Measurements from ENCODE around the gene TMEM59. TPM values are rescaled to one million over a fixed set of nuclear protein-coding genes. Genes with fewer than 3 reads are reported as not detected.
"Not testable (repeated sequence)": the region's sequence is repeated elsewhere in the genome, so short reads cannot be mapped to it uniquely, and the experiment has no call there.

Gene TMEM59, protein sequence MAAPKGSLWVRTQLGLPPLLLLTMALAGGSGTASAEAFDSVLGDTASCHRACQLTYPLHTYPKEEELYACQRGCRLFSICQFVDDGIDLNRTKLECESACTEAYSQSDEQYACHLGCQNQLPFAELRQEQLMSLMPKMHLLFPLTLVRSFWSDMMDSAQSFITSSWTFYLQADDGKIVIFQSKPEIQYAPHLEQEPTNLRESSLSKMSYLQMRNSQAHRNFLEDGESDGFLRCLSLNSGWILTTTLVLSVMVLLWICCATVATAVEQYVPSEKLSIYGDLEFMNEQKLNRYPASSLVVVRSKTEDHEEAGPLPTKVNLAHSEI
- total RNA-seq (2014; rRNA removed; shearing (Covaris generic)) = 127 and 136 TPM in 2 replicates

DNA sequence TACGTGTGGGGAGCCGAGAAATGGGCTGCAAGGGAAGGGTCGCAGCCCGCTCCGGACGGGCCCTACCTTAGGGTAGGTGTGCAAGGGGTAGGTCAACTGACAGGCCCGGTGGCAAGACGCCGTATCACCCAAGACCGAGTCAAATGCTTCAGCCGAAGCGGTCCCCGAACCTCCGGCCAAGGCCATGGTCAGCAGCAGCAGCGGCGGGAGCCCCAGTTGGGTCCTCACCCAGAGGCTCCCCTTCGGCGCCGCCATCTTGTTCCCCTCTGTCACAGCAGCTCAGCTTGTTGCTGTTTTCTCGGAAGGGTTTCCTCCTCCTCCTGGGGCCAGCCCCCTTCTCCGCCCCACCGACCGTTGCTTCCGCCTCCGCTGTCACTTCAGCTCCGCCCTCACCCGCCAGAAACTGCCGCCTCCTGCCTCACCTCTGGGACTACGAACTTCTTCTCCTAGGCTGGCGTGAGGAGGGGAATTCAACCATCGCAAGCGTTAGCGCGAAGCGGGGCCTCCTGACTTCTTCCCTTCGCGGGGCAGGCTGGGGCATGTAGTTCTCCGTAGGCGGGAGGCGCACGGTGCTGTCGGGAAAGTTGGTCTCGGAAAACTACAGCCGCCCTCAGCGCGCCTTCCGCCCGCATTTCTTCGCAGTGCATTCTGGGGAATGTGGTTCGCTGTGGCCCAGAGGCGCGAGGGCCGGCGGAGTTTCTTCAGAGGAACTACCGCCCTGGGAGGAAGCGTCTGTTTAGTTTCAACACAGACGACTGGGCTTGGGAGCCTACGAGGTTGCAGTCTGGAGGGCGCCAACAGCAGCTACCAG lies at the start of gene TMEM59, which contains the start of gene TCEANC2:
Gene TMEM59 (minus strand): TSS at position 271 of the 811 bp plus-strand sequence. CDS start 16 bp downstream, at position 255.
Gene TCEANC2 (plus strand): TSS at position 675 of the 811 bp plus-strand sequence. CDS start 815 bp downstream, outside the sequence.
- H3K4me3 ChIP-seq (ENCODE audit: insufficient read depth, low read depth, low read length) = peak within 1 kb of the TSS; percentile 97
- no peaks in the 10 kb centered on the region for H3K36me3 ChIP-seq (replicated peaks; ENCODE audit: control insufficient read depth, insufficient read depth, low read length)
- DNase-seq = peak; percentile 92
- H3K27me3 ChIP-seq (ENCODE audit: control insufficient read depth, insufficient read depth, low read length) = no peaks in the 10 kb centered on the region

GRCh38 chr1:54100500-54100899 lies 47.5 kb upstream of the TMEM59 start:
- H3K4me3 ChIP-seq (ENCODE audit: insufficient read depth, low read depth, low read length) = no peak overlapping the region
- no peaks in the 10 kb centered on the region for H3K36me3 ChIP-seq (replicated peaks; ENCODE audit: control insufficient read depth, insufficient read depth, low read length)
- DNase-seq = no peak
- no peaks in the 10 kb centered on the region for H3K27me3 ChIP-seq (ENCODE audit: control insufficient read depth, insufficient read depth, low read length)

DNA sequence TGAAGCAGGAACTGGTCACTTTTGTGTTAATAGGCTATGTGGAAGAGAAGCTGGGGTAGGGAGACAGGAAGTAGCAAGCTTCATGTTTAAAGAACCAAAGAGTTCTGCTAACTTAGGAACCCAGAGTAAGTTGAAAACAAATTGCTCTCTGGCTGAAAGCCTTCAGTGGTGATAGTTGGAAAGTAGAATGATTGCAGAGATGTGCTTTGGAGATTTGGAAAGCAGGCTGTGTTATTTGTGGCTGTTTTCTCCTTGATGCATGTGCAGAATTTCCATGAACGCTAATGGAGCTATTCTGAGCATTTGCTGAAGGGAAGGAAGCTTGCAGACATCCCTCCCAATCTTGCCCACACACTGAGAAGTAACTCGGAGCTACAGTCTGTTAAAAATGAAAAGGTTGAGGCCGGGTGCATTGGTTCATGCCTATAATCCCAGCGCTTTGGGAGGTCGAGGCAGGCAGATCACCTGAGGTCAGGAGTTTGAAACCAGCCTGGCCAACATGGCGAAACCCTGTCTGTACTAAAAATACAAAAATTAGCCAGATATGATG lies 46.1 kb upstream of the TMEM59 start:
- Histone ChIP-seq H3K27me3 (ENCODE audit: control insufficient read depth, insufficient read depth, low read length) (no peaks in the 10 kb centered on the region), H3K4me3 (ENCODE audit: insufficient read depth, low read depth, low read length) (no peak overlapping the region), H3K36me3 (replicated peaks; ENCODE audit: control insufficient read depth, insufficient read depth, low read length) (no peaks in the 10 kb centered on the region)
- no peak for DNase-seq

GRCh38 chr1:54096877-54097240 lies 43.9 kb upstream of the TMEM59 start:
- Histone ChIP-seq H3K27me3 (ENCODE audit: control insufficient read depth, insufficient read depth, low read length) (no peaks in the 10 kb centered on the region), H3K4me3 (ENCODE audit: insufficient read depth, low read depth, low read length) (no peak overlapping the region), H3K36me3 (replicated peaks; ENCODE audit: control insufficient read depth, insufficient read depth, low read length) (no peaks in the 10 kb centered on the region)
- no peak for DNase-seq

DNA sequence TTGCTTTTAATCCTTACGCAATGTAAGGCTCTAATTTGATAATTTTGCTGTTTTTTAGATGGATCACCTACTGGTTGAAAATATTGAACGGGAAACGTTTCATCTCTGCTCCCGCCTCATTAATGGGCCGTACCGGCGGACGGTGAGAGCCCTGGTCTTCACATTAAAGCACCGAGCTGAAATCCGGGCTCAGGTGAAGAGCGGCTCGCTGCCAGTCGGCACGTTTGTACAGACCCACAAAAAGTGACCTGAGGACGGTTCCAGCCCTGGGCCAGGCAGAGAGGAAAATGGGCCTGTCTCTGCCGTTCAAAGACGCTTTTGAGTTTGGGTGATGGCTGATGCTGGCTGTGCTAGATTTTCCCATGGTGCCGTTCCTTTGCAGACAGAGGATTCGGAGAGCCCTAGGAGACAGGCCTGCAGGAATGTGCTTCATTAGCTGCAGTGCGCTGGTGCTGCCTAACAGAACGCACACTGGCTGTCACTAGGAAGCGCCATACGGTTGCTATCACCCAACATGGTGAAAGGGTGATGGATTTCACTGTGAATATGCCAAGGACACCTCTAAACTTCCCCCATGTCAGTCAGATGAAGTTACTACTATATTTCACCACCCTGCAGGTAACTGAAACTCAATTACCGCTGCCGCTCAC lies 43.3 kb upstream of the TMEM59 start:
- H3K4me3 ChIP-seq (ENCODE audit: insufficient read depth, low read depth, low read length) = no peak overlapping the region
- H3K36me3 ChIP-seq (replicated peaks; ENCODE audit: control insufficient read depth, insufficient read depth, low read length) = no peaks in the 10 kb centered on the region
- H3K27me3 ChIP-seq (ENCODE audit: control insufficient read depth, insufficient read depth, low read length) = no peaks in the 10 kb centered on the region
- DNase-seq = no peak

- H3K36me3 ChIP-seq (replicated peaks; ENCODE audit: control insufficient read depth, insufficient read depth, low read length) = no peaks in the 10 kb centered on the region
- H3K27me3 ChIP-seq (ENCODE audit: control insufficient read depth, insufficient read depth, low read length) = no peaks in the 10 kb centered on the region
- H3K4me3 ChIP-seq (ENCODE audit: insufficient read depth, low read depth, low read length) = no peak overlapping the region
- DNase-seq = no peak
These were observed 42.7 kb upstream of the TMEM59 start for GRCh38 chr1:54095546-54096226.

DNA sequence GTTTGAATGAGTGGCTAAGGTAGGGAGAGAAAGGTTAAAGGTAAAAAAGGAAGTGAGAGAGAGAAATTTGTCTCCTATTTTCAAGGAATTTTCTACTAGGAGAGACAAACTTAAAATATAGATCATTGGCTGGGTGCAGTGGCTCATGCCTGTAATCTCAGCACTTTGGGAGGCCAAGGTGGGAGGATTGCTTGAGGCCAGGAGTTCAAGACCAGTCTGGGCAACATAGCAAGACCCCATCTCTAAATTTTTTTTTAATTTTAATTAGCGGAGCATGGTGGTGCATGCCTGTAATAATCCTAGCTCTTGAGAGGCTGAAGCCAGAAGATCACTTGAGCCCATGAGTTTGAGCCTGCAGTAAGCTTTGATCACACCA lies 41.7 kb upstream of the TMEM59 start:
- not testable (repeated sequence) for DNase-seq; H3K4me3 ChIP-seq (ENCODE audit: insufficient read depth, low read depth, low read length)

DNA sequence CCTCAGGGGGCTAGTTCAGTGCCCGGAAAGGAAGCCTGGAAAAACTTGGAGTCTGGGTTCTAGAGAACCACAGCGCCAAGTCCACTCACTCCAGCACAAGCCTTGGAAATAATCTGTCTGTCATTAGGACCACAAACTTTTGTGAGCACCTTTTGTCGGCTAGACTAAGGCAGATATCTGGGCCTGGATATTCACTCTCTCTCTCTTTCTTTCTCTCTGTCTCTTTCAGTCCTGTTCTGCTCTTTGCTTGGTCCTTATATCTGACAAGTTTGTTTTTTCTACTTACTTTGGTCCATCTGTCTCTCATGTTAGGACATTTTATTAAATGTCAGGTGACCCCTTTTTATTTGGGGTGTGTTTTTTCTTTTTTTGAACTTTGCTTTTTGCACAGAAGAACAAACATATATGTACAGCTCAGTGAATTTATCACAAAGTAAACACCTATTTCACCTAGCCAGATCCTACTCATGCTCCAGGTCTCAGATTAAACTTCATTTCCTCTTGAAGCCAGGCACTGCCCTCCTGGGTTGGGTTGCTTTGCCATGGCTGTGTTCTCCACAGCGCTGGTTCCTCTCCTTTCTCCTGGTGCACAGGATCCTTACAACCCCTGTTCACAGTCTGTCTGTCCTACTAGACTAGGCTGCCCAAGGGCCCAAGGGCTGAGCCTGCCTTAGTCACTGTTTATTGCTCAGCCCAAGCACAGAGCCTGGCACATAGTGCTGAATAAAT lies 41.2 kb upstream of the TMEM59 start:
- no peak overlapping the region for H3K4me3 ChIP-seq (ENCODE audit: insufficient read depth, low read depth, low read length)
- DNase-seq = no peak

More for the DNA sequence above, 41.7 kb upstream of the TMEM59 start:
- H3K27me3 ChIP-seq (ENCODE audit: control insufficient read depth, insufficient read depth, low read length); H3K36me3 ChIP-seq (replicated peaks; ENCODE audit: control insufficient read depth, insufficient read depth, low read length): not testable (repeated sequence)

DNA sequence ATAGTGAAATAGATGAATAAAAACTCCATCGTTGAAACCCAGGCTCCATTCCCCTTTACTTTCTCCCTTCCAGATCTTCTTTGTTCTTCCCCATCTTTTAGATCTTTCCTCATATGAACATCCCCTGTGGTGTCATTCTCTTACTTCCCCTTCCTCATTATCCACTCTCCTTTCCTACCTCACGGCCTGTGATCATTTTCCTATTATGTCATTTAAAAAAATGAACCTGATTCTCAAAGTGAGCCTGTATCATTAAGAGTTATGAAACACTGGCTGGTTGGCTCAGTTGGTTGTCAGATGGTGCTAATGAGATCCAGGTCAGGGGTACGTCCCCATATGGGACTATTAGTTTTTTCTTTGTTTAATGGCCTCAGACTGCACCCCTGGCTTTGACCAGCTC lies 38.7 kb upstream of the TMEM59 start:
- H3K36me3 ChIP-seq (replicated peaks; ENCODE audit: control insufficient read depth, insufficient read depth, low read length) = no peaks in the 10 kb centered on the region
- DNase-seq = no peak
- H3K27me3 ChIP-seq (ENCODE audit: control insufficient read depth, insufficient read depth, low read length) = no peaks in the 10 kb centered on the region
- H3K4me3 ChIP-seq (ENCODE audit: insufficient read depth, low read depth, low read length) = no peak overlapping the region

More for the DNA sequence above, 41.2 kb upstream of the TMEM59 start:
- no peaks in the 10 kb centered on the region for H3K36me3 ChIP-seq (replicated peaks; ENCODE audit: control insufficient read depth, insufficient read depth, low read length)
- no peaks in the 10 kb centered on the region for H3K27me3 ChIP-seq (ENCODE audit: control insufficient read depth, insufficient read depth, low read length)

DNA sequence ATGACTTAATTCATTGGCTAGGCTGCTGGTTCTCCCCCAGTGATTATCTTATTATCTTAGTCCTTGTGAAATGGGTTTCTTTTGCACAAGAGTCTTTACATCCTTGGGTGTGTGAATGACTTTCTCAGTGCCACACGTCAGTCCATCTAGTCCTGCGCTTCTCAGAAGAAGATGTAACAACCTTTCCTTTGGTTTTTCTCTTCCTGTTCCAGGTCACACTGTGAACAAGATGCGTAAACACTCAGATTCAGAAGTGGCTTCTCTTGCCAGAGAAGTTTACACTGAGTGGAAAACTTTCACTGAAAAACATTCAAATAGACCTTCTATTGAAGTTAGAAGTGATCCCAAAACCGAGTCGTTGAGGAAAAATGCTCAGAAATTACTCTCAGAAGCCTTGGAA lies 35.4 kb upstream of the TMEM59 start:
- Histone ChIP-seq H3K27me3 (ENCODE audit: control insufficient read depth, insufficient read depth, low read length) (no peaks in the 10 kb centered on the region), H3K36me3 (replicated peaks; ENCODE audit: control insufficient read depth, insufficient read depth, low read length) (no peaks in the 10 kb centered on the region), H3K4me3 (ENCODE audit: insufficient read depth, low read depth, low read length) (no peak overlapping the region)
- DNase-seq = no peak

GRCh38 chr1:54086754-54087153 lies 33.8 kb upstream of the TMEM59 start:
- no peak for DNase-seq
- Histone ChIP-seq H3K36me3 (replicated peaks; ENCODE audit: control insufficient read depth, insufficient read depth, low read length) (no peaks in the 10 kb centered on the region), H3K4me3 (ENCODE audit: insufficient read depth, low read depth, low read length) (no peak overlapping the region), H3K27me3 (ENCODE audit: control insufficient read depth, insufficient read depth, low read length) (no peaks in the 10 kb centered on the region)

- no peak for DNase-seq
- H3K4me3 ChIP-seq (ENCODE audit: insufficient read depth, low read depth, low read length) = no peak overlapping the region
- H3K27me3 ChIP-seq (ENCODE audit: control insufficient read depth, insufficient read depth, low read length) = no peaks in the 10 kb centered on the region
- H3K36me3 ChIP-seq (replicated peaks; ENCODE audit: control insufficient read depth, insufficient read depth, low read length) = no peaks in the 10 kb centered on the region
These were observed 31.8 kb upstream of the TMEM59 start for GRCh38 chr1:54084794-54085193.

DNA sequence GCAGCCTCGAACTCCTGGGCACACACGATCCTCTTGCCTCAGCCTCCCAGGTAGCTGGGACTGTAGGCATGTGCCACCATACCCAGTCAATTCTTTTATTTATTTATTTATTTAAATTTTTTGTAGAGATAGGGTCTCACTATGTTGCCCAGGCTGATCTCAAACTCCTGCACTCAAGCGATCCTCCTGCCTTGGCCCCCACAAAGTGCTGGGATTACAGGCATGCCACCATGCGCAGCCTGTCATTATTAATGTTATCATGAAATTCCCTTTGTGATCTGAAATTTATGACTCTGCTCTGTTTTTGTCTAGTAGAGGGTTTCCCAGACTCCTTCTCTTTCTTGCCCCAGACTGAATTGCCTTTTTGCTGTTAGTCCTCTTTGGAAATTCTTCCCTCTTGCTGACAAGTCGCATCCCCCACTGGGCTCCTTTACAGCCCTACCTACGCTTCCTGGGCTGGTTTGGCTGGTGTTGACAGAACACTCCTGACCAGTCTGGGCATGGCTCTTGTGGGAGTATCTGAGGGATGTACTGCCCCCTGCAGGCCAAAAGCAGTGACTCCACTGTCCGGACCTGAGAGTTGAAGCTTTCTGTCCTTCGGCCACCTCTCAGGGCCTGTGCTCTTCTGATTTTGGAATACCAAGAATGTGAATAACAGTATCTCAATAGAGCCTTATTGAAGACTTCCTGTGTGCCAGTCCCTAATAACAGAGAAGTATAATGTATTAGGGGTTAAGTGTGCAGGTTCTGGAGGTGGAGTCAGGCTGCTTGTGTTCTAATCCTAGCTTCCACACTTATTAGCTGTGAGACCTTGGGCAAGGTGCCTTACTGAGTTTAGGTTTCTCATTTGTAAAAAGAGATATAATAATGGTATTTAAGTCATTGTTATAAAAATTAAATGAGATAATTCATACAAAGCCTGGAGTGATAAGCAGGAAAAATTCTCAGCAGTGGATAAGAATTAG lies 28.6 kb upstream of the TMEM59 start:
- Histone ChIP-seq H3K27me3 (ENCODE audit: control insufficient read depth, insufficient read depth, low read length) (no peaks in the 10 kb centered on the region), H3K36me3 (replicated peaks; ENCODE audit: control insufficient read depth, insufficient read depth, low read length) (no peaks in the 10 kb centered on the region), H3K4me3 (ENCODE audit: insufficient read depth, low read depth, low read length) (no peak overlapping the region)
- peak; percentile 76 for DNase-seq
